ENCODE measurements around the gene ADGRE1. TPM values are rescaled to one million over a fixed set of nuclear protein-coding genes. Genes with fewer than 3 reads are reported as not detected.

The ADGRE1 gene
- total RNA-seq, 2 donors from 2014 or later, result not detected

- Mint-ChIP-seq H3K27me3 (ENCODE audit: insufficient read depth) (no peaks in the 10 kb centered on the region), H3K4me3 (no peak overlapping the region), H3K4me1 (no peaks in the 10 kb centered on the region), H3K27ac (no peak overlapping the region), H3K9me3 (peaks cover 92% of the 10 kb centered on the region), H3K36me3 (ENCODE audit: low read depth) (peaks cover 3% of the 10 kb centered on the region)
- Histone ChIP-seq H3K9me3 (ENCODE audit: control insufficient read depth, low read length) (peaks cover 77% of the 10 kb centered on the region), H3K27me3 (ENCODE audit: control insufficient read depth, insufficient read depth, low read length, poor library complexity, severe bottlenecking) (no peaks in the 10 kb centered on the region), H3K4me3 (ENCODE audit: low read length) (no peak overlapping the region), H3K27ac (ENCODE audit: low read depth, low read length) (no peak overlapping the region), H3K36me3 (ENCODE audit: control insufficient read depth, insufficient read depth, low read length) (no peaks in the 10 kb centered on the region), H3K4me1 (ENCODE audit: control insufficient read depth, insufficient read depth, low read length) (no peaks in the 10 kb centered on the region), H3K9ac (ENCODE audit: extremely low read depth, low read length, poor library complexity, severe bottlenecking) (no peak overlapping the region)
- no peak for DNase-seq
- 59 to 65% methylated on average over 2 to 6 of the region's 6 CpGs for WGBS, 2 experiments (ENCODE audit: insufficient coverage in 1 of 2, insufficient read length in 1 of 2)
- no peak for TF ChIP-seq CTCF (conservative IDR thresholded peaks at IDR 0.05)
Observed at GRCh38 chr19:6963244-6963852, 76.0 kb downstream of the ADGRE1 start.

GRCh38 chr19:6963937-6964336 is 76.6 kb downstream of the ADGRE1 start:
- TF ChIP-seq CTCF (conservative IDR thresholded peaks at IDR 0.05), result peak; percentile 48
- H3K27me3 Mint-ChIP-seq (ENCODE audit: insufficient read depth), result no peaks in the 10 kb centered on the region
- Histone ChIP-seq H3K9ac (ENCODE audit: extremely low read depth, low read length, poor library complexity, severe bottlenecking) (no peak overlapping the region), H3K27me3 (ENCODE audit: control insufficient read depth, insufficient read depth, low read length, poor library complexity, severe bottlenecking) (no peaks in the 10 kb centered on the region), H3K4me3 (ENCODE audit: low read length) (no peak overlapping the region), H3K27ac (ENCODE audit: low read depth, low read length) (no peak overlapping the region), H3K36me3 (ENCODE audit: control insufficient read depth, insufficient read depth, low read length) (no peaks in the 10 kb centered on the region), H3K9me3 (ENCODE audit: control insufficient read depth, low read length) (peaks cover 76% of the 10 kb centered on the region), H3K4me1 (ENCODE audit: control insufficient read depth, insufficient read depth, low read length) (no peaks in the 10 kb centered on the region)
- peaks cover 3% of the 10 kb centered on the region for H3K36me3 Mint-ChIP-seq (ENCODE audit: low read depth)
- no peaks in the 10 kb centered on the region for H3K4me1 Mint-ChIP-seq
- H3K9me3 Mint-ChIP-seq, result peaks cover 91% of the 10 kb centered on the region
- H3K27ac Mint-ChIP-seq, result no peak overlapping the region
- H3K4me3 Mint-ChIP-seq, result no peak overlapping the region
- DNase-seq, result peak; percentile 51
- 43 to 57% methylated on average over 4 of the region's 4 CpGs for WGBS, 2 experiments (ENCODE audit: insufficient coverage in 1 of 2, insufficient read length in 1 of 2)

GRCh38 chr19:6967967-6968366 is 80.6 kb downstream of the ADGRE1 start:
- no peaks in the 10 kb centered on the region for H3K4me1 Mint-ChIP-seq
- no peak overlapping the region for H3K4me3 ChIP-seq (ENCODE audit: low read length)
- no peak overlapping the region for H3K27ac ChIP-seq (ENCODE audit: low read depth, low read length)
- H3K27me3 ChIP-seq (ENCODE audit: control insufficient read depth, insufficient read depth, low read length, poor library complexity, severe bottlenecking), result no peaks in the 10 kb centered on the region
- H3K27ac Mint-ChIP-seq, result no peak overlapping the region
- H3K36me3 Mint-ChIP-seq (ENCODE audit: low read depth), result peaks cover 5% of the 10 kb centered on the region
- peaks cover 86% of the 10 kb centered on the region for H3K9me3 Mint-ChIP-seq
- 67 to 80% methylated on average over 4 of the region's 4 CpGs for WGBS, 2 experiments (ENCODE audit: insufficient coverage in 1 of 2, insufficient read length in 1 of 2)
- H3K27me3 Mint-ChIP-seq (ENCODE audit: insufficient read depth), result no peaks in the 10 kb centered on the region
- peaks cover 67% of the 10 kb centered on the region for H3K9me3 ChIP-seq (ENCODE audit: control insufficient read depth, low read length)
- H3K4me3 Mint-ChIP-seq, result no peak overlapping the region
- no peaks in the 10 kb centered on the region for H3K36me3 ChIP-seq (ENCODE audit: control insufficient read depth, insufficient read depth, low read length)
- H3K9ac ChIP-seq (ENCODE audit: extremely low read depth, low read length, poor library complexity, severe bottlenecking), result no peak overlapping the region
- no peak for TF ChIP-seq CTCF (conservative IDR thresholded peaks at IDR 0.05)
- no peak for DNase-seq
- no peaks in the 10 kb centered on the region for H3K4me1 ChIP-seq (ENCODE audit: control insufficient read depth, insufficient read depth, low read length)
